HepG2 (cell line): Measurements from ENCODE around the gene ODAD4. TPM values are rescaled to one million over a fixed set of nuclear protein-coding genes. Genes with fewer than 3 reads are reported as not detected.

Experiments
- AGO2 ChIP-seq: fragments of 200-400 bp; formaldehyde crosslinking; optimal IDR thresholded peaks from 2 replicates; pipeline ENCODE3; 2017; ENCODE audit warnings: mild to moderate bottlenecking, low read depth, low read length, moderate library complexity
- CTCF ChIP-seq: sonication (generic); formaldehyde crosslinking; IDR thresholded peaks from 2 replicates; pipeline ENCODE4 v1.5.0; 2020; ENCODE audit warnings: mild to moderate bottlenecking, missing genetic modification reagents, moderate library complexity
- E2F5 ChIP-seq: sonication (generic); formaldehyde crosslinking; conservative IDR thresholded peaks from 2 replicates; pipeline ENCODE4 v1.4.0; 2020; ENCODE audit warnings: missing genetic modification reagents
- HDAC2 ChIP-seq: sonication (generic); formaldehyde crosslinking; IDR thresholded peaks from 2 replicates; pipeline ENCODE4 v1.4.0; 2020; ENCODE audit warnings: missing genetic modification reagents
- HHEX ChIP-seq: IDR thresholded peaks from 2 replicates; pipeline ENCODE4 v1.6.1; 2016; ENCODE audit warnings: control low read depth
- MATR3 ChIP-seq: sonication (generic); formaldehyde crosslinking; IDR thresholded peaks from 2 replicates; pipeline ENCODE4 v1.4.0; 2020; ENCODE audit warnings: missing genetic modification reagents
- NRL ChIP-seq: sonication (generic); formaldehyde crosslinking; IDR thresholded peaks from 2 replicates; pipeline ENCODE4 v1.5.0; 2020; ENCODE audit warnings: missing genetic modification reagents, mild to moderate bottlenecking, moderate library complexity, borderline replicate concordance
- RAD51 ChIP-seq: fragments of 450-650 bp; IDR thresholded peaks from 2 replicates; pipeline ENCODE4 v1.6.1; 2016; ENCODE audit warnings: borderline replicate concordance
- RBAK ChIP-seq: sonication (generic); formaldehyde crosslinking; IDR thresholded peaks from 2 replicates; pipeline ENCODE4 v1.5.1; 2020; ENCODE audit warnings: mild to moderate bottlenecking, missing genetic modification reagents
- RBM39 ChIP-seq: fragments of 200-400 bp; formaldehyde crosslinking; IDR thresholded peaks from one replicate; pipeline ENCODE4 v1.6.1; 2018; ENCODE audit warnings: antibody characterized with exemption, mild to moderate bottlenecking, low read depth, low read length; ENCODE audit not compliant: poor library complexity, severe bottlenecking
- TBL1XR1 ChIP-seq: fragments of 150-350 bp; IDR thresholded peaks from 2 replicates; pipeline ENCODE4 v1.6.1; 2014; ENCODE audit warnings: borderline replicate concordance, low read length; ENCODE audit not compliant: partially characterized antibody
- TCF7L2 ChIP-seq: IDR thresholded peaks from 2 replicates; pipeline ENCODE4 v1.6.1; 2011; ENCODE audit warnings: mild to moderate bottlenecking, low read depth, low read length, moderate library complexity
- ZMAT3 ChIP-seq: sonication (generic); formaldehyde crosslinking; conservative IDR thresholded peaks from 2 replicates; pipeline ENCODE4 v1.7.0; 2021; ENCODE audit warnings: missing genetic modification reagents
- ZMAT5 ChIP-seq: sonication (generic); formaldehyde crosslinking; IDR thresholded peaks from 2 replicates; pipeline ENCODE4 v1.5.0; 2020; ENCODE audit warnings: mild to moderate bottlenecking, low read depth, missing genetic modification reagents, borderline replicate concordance
- ZNF138 ChIP-seq: sonication (generic); formaldehyde crosslinking; IDR thresholded peaks from 2 replicates; pipeline ENCODE4 v1.5.0; 2020; ENCODE audit warnings: mild to moderate bottlenecking, low read depth, missing genetic modification reagents
- ZNF460 ChIP-seq: sonication (generic); formaldehyde crosslinking; IDR thresholded peaks from 2 replicates; pipeline ENCODE4 v1.5.1; 2020; ENCODE audit warnings: missing genetic modification reagents, mild to moderate bottlenecking, borderline replicate concordance
- ZNF607 ChIP-seq: sonication (generic); formaldehyde crosslinking; IDR thresholded peaks from 2 replicates; pipeline ENCODE4 v1.5.1; 2020; ENCODE audit warnings: missing genetic modification reagents, mild to moderate bottlenecking, borderline replicate concordance
- ZNF790 ChIP-seq: sonication (generic); formaldehyde crosslinking; IDR thresholded peaks from 2 replicates; pipeline ENCODE4 v1.8.0; 2022; ENCODE audit warnings: missing genetic modification reagents, mild to moderate bottlenecking, borderline replicate concordance
- polyA plus RNA-seq, 8 experiments: library from polyadenylated mRNA; depleted of rRNA in 3 of 8; stranded (reverse) in 7 of 8; unstranded in 1 of 8; fragments of >200 nt; fragmentation: Illumina TruSeq in 4 of 8; extraction: Trizol in 4 of 8; gene quantifications; 2 replicates each; pipeline versions ENCODE4 v1.2.1 to v1.2.3, GENCODE V29; 2011 to 2016; ENCODE audit warnings: low read depth in 4 of 8, missing spikeins in 1 of 8, mixed read lengths in 1 of 8; ENCODE audit not compliant: insufficient read depth in 1 of 8
- total RNA-seq, 5 experiments: library from RNA; depleted of rRNA; stranded (reverse); fragments of >200 nt; fragmentation: Illumina TruSeq; extraction: Trizol; gene quantifications; 2 replicates each; pipeline ENCODE4 v1.2.3, GENCODE V29; 2016; ENCODE audit warnings: low read depth in 1 of 5
- TF ChIP-seq, protein P1 (sequence below): sonication (generic); formaldehyde crosslinking; IDR thresholded peaks from 2 replicates; pipeline ENCODE4 v1.4.0; 2020; ENCODE audit warnings: missing genetic modification reagents
- TF ChIP-seq, protein P2 (sequence below): sonication (generic); formaldehyde crosslinking; IDR thresholded peaks from 2 replicates; pipeline ENCODE4 v1.5.1; 2020; ENCODE audit warnings: missing genetic modification reagents, mild to moderate bottlenecking, borderline replicate concordance
- TF ChIP-seq, protein P3 (sequence below): sonication (generic); formaldehyde crosslinking; IDR thresholded peaks from 2 replicates; pipeline ENCODE4 v1.4.0; 2020; ENCODE audit warnings: missing genetic modification reagents
- TF ChIP-seq, protein P4 (sequence below): sonication (generic); formaldehyde crosslinking; conservative IDR thresholded peaks from 2 replicates; pipeline ENCODE4 v1.8.0; 2022; ENCODE audit warnings: mild to moderate bottlenecking, moderate library complexity, missing genetic modification reagents

ODAD4 gene
- total and polyA plus RNA-seq, 2 of the 13 experiments (the other 11 are each of a cell fraction or from before 2014, with no cell fraction given): 0.48 to 0.53 TPM

- TF ChIP-seq AGO2 (no peak), CTCF (peak; percentile 98), RBM39 (no peak), HHEX (CRISPR knock-in tag) (no peak), ZNF790 (CRISPR knock-in tag) (no peak), TBL1XR1 (no peak), ZNF607 (CRISPR knock-in tag) (no peak), HDAC2 (CRISPR knock-in tag) (peak; percentile 22; the same call in 1 of the 2 replicates), ZMAT3 (CRISPR knock-in tag) (peak; percentile 73; the same call in 1 of the 2 replicates), ZNF460 (CRISPR knock-in tag) (no peak), TCF7L2 (no peak), MATR3 (no peak), NRL (CRISPR knock-in tag) (peak; percentile 81; the same call in 1 of the 2 replicates), E2F5 (CRISPR knock-in tag) (no peak), ZMAT5 (CRISPR knock-in tag) (no peak), ZNF138 (CRISPR knock-in tag) (peak; percentile 84; the same call in 1 of the 2 replicates), RAD51 (no peak), RBAK (CRISPR knock-in tag) (0 out of 2 replicates have a peak, but pooled peaks have one; percentile 44)
- TF ChIP-seq, protein P1, sequence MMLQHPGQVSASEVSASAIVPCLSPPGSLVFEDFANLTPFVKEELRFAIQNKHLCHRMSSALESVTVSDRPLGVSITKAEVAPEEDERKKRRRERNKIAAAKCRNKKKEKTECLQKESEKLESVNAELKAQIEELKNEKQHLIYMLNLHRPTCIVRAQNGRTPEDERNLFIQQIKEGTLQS (CRISPR knock-in tag): peak; percentile 9; the same call in 1 of the 2 replicates
- TF ChIP-seq, protein P2, sequence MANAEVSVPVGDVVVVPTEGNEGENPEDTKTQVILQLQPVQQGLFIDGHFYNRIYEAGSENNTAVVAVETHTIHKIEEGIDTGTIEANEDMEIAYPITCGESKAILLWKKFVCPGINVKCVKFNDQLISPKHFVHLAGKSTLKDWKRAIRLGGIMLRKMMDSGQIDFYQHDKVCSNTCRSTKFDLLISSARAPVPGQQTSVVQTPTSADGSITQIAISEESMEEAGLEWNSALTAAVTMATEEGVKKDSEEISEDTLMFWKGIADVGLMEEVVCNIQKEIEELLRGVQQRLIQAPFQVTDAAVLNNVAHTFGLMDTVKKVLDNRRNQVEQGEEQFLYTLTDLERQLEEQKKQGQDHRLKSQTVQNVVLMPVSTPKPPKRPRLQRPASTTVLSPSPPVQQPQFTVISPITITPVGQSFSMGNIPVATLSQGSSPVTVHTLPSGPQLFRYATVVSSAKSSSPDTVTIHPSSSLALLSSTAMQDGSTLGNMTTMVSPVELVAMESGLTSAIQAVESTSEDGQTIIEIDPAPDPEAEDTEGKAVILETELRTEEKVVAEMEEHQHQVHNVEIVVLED (CRISPR knock-in tag): no peak; the same call in 1 of the 2 replicates
- TF ChIP-seq, protein P3, sequence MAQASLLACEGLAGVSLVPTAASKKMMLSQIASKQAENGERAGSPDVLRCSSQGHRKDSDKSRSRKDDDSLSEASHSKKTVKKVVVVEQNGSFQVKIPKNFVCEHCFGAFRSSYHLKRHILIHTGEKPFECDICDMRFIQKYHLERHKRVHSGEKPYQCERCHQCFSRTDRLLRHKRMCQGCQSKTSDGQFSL (CRISPR knock-in tag): no peak
- TF ChIP-seq, protein P4, sequence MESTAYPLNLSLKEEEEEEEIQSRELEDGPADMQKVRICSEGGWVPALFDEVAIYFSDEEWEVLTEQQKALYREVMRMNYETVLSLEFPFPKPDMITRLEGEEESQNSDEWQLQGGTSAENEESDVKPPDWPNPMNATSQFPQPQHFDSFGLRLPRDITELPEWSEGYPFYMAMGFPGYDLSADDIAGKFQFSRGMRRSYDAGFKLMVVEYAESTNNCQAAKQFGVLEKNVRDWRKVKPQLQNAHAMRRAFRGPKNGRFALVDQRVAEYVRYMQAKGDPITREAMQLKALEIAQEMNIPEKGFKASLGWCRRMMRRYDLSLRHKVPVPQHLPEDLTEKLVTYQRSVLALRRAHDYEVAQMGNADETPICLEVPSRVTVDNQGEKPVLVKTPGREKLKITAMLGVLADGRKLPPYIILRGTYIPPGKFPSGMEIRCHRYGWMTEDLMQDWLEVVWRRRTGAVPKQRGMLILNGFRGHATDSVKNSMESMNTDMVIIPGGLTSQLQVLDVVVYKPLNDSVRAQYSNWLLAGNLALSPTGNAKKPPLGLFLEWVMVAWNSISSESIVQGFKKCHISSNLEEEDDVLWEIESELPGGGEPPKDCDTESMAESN (CRISPR knock-in tag): no peak; the same call in 1 of the 2 replicates
Measured at GRCh38 chr17:41959336-41960095, 29.1 kb downstream of the ODAD4 start (continued).
